Sigmoid colon (tissue), 4 donors: Measurements from ENCODE around the gene KIAA1217.

Experiments
- EP300 ChIP-seq, 4 donors: sonication (generic); formaldehyde crosslinking; IDR thresholded peaks; one replicate each; pipeline ENCODE4 v1.6.1; 2017; ENCODE audit warnings: antibody characterized with exemption in 4 of 4
- POLR2A ChIP-seq, 2 donors: fragments of 450-650 bp; IDR thresholded peaks; one replicate each; pipeline ENCODE4 v1.6.1; 2016; ENCODE audit warnings: antibody characterized with exemption in 2 of 2, mild to moderate bottlenecking in 2 of 2, moderate library complexity in 2 of 2
- TF ChIP-seq, protein P1 (sequence below), 4 experiments: fragments of 450-650 bp in 3 of 4; fragments of 200-600 bp in 1 of 4; IDR thresholded peaks; one replicate each; pipeline ENCODE4 v1.5.1; 2016 to 2019; ENCODE audit warnings: antibody characterized with exemption in 4 of 4, mild to moderate bottlenecking in 3 of 4, moderate library complexity in 2 of 4

DNA sequence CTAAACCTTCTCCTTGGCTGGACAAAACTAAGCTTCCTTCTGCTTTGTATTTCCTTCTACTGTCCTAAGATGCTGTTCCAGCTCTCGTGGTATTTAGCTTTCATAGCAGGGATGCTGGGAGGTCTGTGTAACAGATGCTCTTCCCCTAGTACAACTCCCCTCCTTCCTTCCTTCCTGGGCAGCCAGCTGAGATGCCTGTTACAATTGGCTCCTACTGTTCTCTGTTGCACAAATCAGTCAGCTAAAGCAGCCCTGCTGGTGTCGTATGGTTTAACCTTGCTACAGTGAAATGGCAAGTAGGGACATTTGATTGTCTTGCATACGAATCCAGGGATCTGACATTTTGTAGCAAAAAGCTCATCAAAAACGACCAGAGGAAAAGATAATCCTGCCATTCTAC is 371.0 kb downstream of the KIAA1217 start:
- TF ChIP-seq, protein P1, sequence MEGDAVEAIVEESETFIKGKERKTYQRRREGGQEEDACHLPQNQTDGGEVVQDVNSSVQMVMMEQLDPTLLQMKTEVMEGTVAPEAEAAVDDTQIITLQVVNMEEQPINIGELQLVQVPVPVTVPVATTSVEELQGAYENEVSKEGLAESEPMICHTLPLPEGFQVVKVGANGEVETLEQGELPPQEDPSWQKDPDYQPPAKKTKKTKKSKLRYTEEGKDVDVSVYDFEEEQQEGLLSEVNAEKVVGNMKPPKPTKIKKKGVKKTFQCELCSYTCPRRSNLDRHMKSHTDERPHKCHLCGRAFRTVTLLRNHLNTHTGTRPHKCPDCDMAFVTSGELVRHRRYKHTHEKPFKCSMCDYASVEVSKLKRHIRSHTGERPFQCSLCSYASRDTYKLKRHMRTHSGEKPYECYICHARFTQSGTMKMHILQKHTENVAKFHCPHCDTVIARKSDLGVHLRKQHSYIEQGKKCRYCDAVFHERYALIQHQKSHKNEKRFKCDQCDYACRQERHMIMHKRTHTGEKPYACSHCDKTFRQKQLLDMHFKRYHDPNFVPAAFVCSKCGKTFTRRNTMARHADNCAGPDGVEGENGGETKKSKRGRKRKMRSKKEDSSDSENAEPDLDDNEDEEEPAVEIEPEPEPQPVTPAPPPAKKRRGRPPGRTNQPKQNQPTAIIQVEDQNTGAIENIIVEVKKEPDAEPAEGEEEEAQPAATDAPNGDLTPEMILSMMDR (IDR thresholded peaks at IDR 0.05), result no peak
- TF ChIP-seq EP300 (IDR thresholded peaks at IDR 0.05), result no peak
- no peak for TF ChIP-seq POLR2A (IDR thresholded peaks at IDR 0.05)
